GM18520 (cell line): ENCODE measurements around the gene ELP4.
"Not testable (repeated sequence)": the region's sequence is repeated elsewhere in the genome, so short reads cannot be mapped to it uniquely, and the experiment has no call there.

Experiments used
- ATAC-seq: cut with Tn5 transposase; IDR thresholded peaks from one replicate; pipeline ENCODE4 v1.9.1; 2021; ENCODE audit not compliant: unreplicated experiment

ELP4 gene

GRCh38 chr11:31509429-31510345, at the start of gene ELP4, which contains the start of gene IMMP1L:
TSS of gene ELP4 (plus strand) at chr11:31509767. CDS start at chr11:31509785, 18 bp downstream.
TSS of gene IMMP1L (minus strand) at chr11:31509622. CDS start at chr11:31463276, 46,346 bp downstream.
- ATAC-seq = peak; percentile 99

- no peak for ATAC-seq
Measured at GRCh38 chr11:31464436-31464835, 45.1 kb upstream of the ELP4 start.

- ATAC-seq = no peak
Measured at GRCh38 chr11:31474083-31474482, 35.5 kb upstream of the ELP4 start.

- no peak for ATAC-seq
Measured at GRCh38 chr11:31477528-31478222, 31.9 kb upstream of the ELP4 start.

- no peak for ATAC-seq
Measured at GRCh38 chr11:31478223-31478590, 31.4 kb upstream of the ELP4 start.

- no peak for ATAC-seq
Measured at GRCh38 chr11:31479066-31479465, 30.5 kb upstream of the ELP4 start.

GRCh38 chr11:31480930-31481329, 28.6 kb upstream of the ELP4 start:
- ATAC-seq = no peak

GRCh38 chr11:31484497-31484896, 25.1 kb upstream of the ELP4 start:
- ATAC-seq = no peak

GRCh38 chr11:31487848-31488247, 21.7 kb upstream of the ELP4 start:
- ATAC-seq = peak; percentile 40

GRCh38 chr11:31492320-31492913, 17.1 kb upstream of the ELP4 start:
- no peak for ATAC-seq

GRCh38 chr11:31493235-31493634, 16.3 kb upstream of the ELP4 start:
- no peak for ATAC-seq

GRCh38 chr11:31493762-31494161, 15.8 kb upstream of the ELP4 start:
- ATAC-seq = not testable (repeated sequence)

GRCh38 chr11:31499576-31500178, 9.9 kb upstream of the ELP4 start:
- no peak for ATAC-seq

GRCh38 chr11:31500560-31500959, 9.0 kb upstream of the ELP4 start:
- ATAC-seq = no peak

GRCh38 chr11:31509051-31509428, 527 bp upstream of the ELP4 start:
- ATAC-seq = no peak

- ATAC-seq = no peak
Measured at GRCh38 chr11:31512117-31512516, 2.5 kb downstream of the ELP4 start.

- ATAC-seq = no peak
Measured at GRCh38 chr11:31521497-31522150, 12.1 kb downstream of the ELP4 start.

- ATAC-seq = no peak
Measured at GRCh38 chr11:31529189-31529588, 19.6 kb downstream of the ELP4 start.

GRCh38 chr11:31529701-31530100, 20.1 kb downstream of the ELP4 start:
- no peak for ATAC-seq

- no peak for ATAC-seq
Measured at GRCh38 chr11:31531293-31531692, 21.7 kb downstream of the ELP4 start.

- no peak for ATAC-seq
Measured at GRCh38 chr11:31535479-31535878, 25.9 kb downstream of the ELP4 start.
